ENCODE data around the gene TPCN2. TPM values are rescaled to one million over a fixed set of nuclear protein-coding genes. Genes with fewer than 3 reads are reported as not detected.

TPCN2 gene
- total RNA-seq, 1 experiment from 2014 or later, result 28.9 TPM

DNA sequence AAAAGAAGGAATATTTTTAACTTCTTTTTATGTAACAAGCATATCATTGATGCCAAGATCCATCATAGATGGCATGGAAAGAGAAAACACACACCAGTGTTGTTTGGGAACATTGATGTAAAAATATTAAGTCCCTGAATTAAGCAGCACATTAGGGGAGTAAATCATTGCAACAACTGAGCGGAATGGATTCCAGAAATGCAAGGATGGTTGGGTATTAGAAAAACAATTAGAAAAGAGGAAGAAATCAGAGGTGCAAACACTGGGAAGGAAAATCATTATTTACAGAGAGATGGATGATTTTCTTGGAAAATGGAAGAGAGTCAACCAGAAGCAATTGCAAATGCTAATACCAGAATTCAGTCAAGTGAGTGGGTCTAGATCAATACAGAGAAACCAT is 115.1 kb downstream of the TPCN2 start:
- intact Hi-C loops (cut with micrococcal nuclease; ENCODE audit: unreplicated experiment), result no loop called here
- no TSS peak for BruUV-seq (replicated peaks)
- Histone ChIP-seq H3K27ac (ENCODE audit: low read depth, low read length, poor library complexity, severe bottlenecking) (no peak overlapping the region), H3K4me3 (ENCODE audit: low read depth, low read length, poor library complexity, severe bottlenecking) (no peak overlapping the region), H3K9me3 (ENCODE audit: low read depth, low read length, poor library complexity, severe bottlenecking) (no peaks in the 10 kb centered on the region), H3K4me1 (ENCODE audit: insufficient read depth, low read length, poor library complexity, severe bottlenecking) (peaks cover 12% of the 10 kb centered on the region), H3K36me3 (ENCODE audit: insufficient read depth, low read length, poor library complexity, severe bottlenecking) (no peaks in the 10 kb centered on the region), H3K27me3 (replicated peaks; ENCODE audit: insufficient read depth, low read depth, low read length, poor library complexity) (no peaks in the 10 kb centered on the region)
- CTCF ChIA-PET, result no interaction called here
- no peak for TF ChIP-seq EZH2 (IDR thresholded peaks at IDR 0.05; ENCODE audit: borderline replicate concordance, low read depth, low read length, poor library complexity, severe bottlenecking)
- TF ChIP-seq, protein P1, sequence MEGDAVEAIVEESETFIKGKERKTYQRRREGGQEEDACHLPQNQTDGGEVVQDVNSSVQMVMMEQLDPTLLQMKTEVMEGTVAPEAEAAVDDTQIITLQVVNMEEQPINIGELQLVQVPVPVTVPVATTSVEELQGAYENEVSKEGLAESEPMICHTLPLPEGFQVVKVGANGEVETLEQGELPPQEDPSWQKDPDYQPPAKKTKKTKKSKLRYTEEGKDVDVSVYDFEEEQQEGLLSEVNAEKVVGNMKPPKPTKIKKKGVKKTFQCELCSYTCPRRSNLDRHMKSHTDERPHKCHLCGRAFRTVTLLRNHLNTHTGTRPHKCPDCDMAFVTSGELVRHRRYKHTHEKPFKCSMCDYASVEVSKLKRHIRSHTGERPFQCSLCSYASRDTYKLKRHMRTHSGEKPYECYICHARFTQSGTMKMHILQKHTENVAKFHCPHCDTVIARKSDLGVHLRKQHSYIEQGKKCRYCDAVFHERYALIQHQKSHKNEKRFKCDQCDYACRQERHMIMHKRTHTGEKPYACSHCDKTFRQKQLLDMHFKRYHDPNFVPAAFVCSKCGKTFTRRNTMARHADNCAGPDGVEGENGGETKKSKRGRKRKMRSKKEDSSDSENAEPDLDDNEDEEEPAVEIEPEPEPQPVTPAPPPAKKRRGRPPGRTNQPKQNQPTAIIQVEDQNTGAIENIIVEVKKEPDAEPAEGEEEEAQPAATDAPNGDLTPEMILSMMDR (conservative IDR thresholded peaks at IDR 0.05; ENCODE audit: low read depth, low read length), result no peak
- POLR2A ChIA-PET (ENCODE audit: low non-redundant PET), result no interaction called here
- DNase-seq (ENCODE audit: low spot score), result no peak

DNA sequence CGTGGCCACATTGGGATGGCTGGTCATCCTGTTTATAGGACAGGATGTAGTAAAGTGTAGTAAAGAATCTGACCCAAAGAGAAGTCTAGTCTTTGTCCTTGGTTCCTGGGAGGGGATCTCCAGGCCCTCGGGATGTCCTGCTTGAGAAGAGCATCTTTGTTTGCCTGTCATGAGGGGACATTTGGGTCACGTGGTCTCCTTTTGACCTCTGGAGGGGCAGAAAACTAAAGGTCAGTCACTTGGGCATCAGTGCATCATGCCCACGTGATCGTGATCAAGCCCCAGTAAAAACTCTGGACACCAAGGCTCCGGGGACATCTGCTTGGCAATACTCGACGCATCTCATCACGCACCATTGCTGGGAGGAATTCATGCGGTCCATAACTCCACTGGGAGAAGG is 116.1 kb downstream of the TPCN2 start:
- H3K36me3 ChIP-seq (ENCODE audit: insufficient read depth, low read length, poor library complexity, severe bottlenecking), result no peaks in the 10 kb centered on the region
- intact Hi-C loops (cut with micrococcal nuclease; ENCODE audit: unreplicated experiment), result no loop called here
- no peak for TF ChIP-seq EZH2 (IDR thresholded peaks at IDR 0.05; ENCODE audit: borderline replicate concordance, low read depth, low read length, poor library complexity, severe bottlenecking)
- TF ChIP-seq, protein P1 (conservative IDR thresholded peaks at IDR 0.05; ENCODE audit: low read depth, low read length), result no peak
- CTCF ChIA-PET, result no interaction called here
- POLR2A ChIA-PET (ENCODE audit: low non-redundant PET), result no interaction called here
- H3K4me3 ChIP-seq (ENCODE audit: low read depth, low read length, poor library complexity, severe bottlenecking), result no peak overlapping the region
- peaks cover 12% of the 10 kb centered on the region for H3K4me1 ChIP-seq (ENCODE audit: insufficient read depth, low read length, poor library complexity, severe bottlenecking)
- no TSS peak for BruUV-seq (replicated peaks)
- DNase-seq (ENCODE audit: low spot score), result no peak
- H3K27ac ChIP-seq (ENCODE audit: low read depth, low read length, poor library complexity, severe bottlenecking), result no peak overlapping the region
- no peaks in the 10 kb centered on the region for H3K27me3 ChIP-seq (replicated peaks; ENCODE audit: insufficient read depth, low read depth, low read length, poor library complexity)
- no peaks in the 10 kb centered on the region for H3K9me3 ChIP-seq (ENCODE audit: low read depth, low read length, poor library complexity, severe bottlenecking)

DNA sequence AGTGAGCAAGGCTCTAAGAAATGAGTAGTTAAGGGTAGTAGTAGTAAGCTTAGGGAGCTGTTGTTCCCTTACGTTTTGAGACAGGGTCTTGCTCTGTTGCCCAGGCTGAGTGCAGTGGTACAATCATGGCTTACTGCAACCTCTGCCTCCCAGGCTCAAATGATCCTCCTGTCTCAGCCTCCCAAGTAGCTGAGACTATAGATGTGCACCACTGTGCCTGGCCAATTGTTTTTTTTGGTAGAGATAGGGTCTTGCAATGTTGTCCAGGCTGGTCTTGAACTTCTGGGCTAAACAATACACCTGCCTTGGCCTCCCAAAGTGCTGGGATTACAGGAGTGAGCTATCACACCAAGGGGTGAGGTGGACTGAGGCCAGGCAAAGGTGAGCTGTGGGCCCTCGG is 117.0 kb downstream of the TPCN2 start:
- Histone ChIP-seq H3K9me3 (ENCODE audit: low read depth, low read length, poor library complexity, severe bottlenecking) (no peaks in the 10 kb centered on the region), H3K27ac (ENCODE audit: low read depth, low read length, poor library complexity, severe bottlenecking) (no peak overlapping the region), H3K36me3 (ENCODE audit: insufficient read depth, low read length, poor library complexity, severe bottlenecking) (no peaks in the 10 kb centered on the region), H3K4me3 (ENCODE audit: low read depth, low read length, poor library complexity, severe bottlenecking) (no peak overlapping the region), H3K27me3 (replicated peaks; ENCODE audit: insufficient read depth, low read depth, low read length, poor library complexity) (no peaks in the 10 kb centered on the region), H3K4me1 (ENCODE audit: insufficient read depth, low read length, poor library complexity, severe bottlenecking) (peaks cover 12% of the 10 kb centered on the region)
- ChIA-PET CTCF (interaction anchor here (0.7 to 2.2 kb wide), 2 partner anchors 34 to 151 kb away, joined by 3 to 5 read pairs; no protein-coding TSS in a partner anchor), POLR2A (ENCODE audit: low non-redundant PET) (no interaction called here)
- BruUV-seq (replicated peaks), result no TSS peak
- TF ChIP-seq, protein P1 (conservative IDR thresholded peaks at IDR 0.05; ENCODE audit: low read depth, low read length), result no peak
- no peak for TF ChIP-seq EZH2 (IDR thresholded peaks at IDR 0.05; ENCODE audit: borderline replicate concordance, low read depth, low read length, poor library complexity, severe bottlenecking)
- intact Hi-C loops (cut with micrococcal nuclease; ENCODE audit: unreplicated experiment), result no loop called here
- DNase-seq (ENCODE audit: low spot score), result no peak

Measured in A673 (cell line).